Smooth muscle cell (in vitro differentiated cells): ENCODE data around the gene OR4C15. TPM values are rescaled to one million over a fixed set of nuclear protein-coding genes. Genes with fewer than 3 reads are reported as not detected.

Experiments used
- DNase-seq: peaks from one replicate; lab custom pipeline; 2025; ENCODE audit not compliant: unreplicated experiment; lab: John Stamatoyannopoulos, UW
- H2AFZ ChIP-seq: fragments of 200-600 bp; sonication (generic); 2 replicates; pipeline ENCODE4 v1.6.0; 2016; ENCODE audit warnings: antibody characterized with exemption, low read depth, mild to moderate bottlenecking
- H3F3A ChIP-seq: fragments of 200-600 bp; sonication (generic); 2 replicates; pipeline ENCODE4 v1.6.0; 2017; ENCODE audit warnings: antibody characterized with exemption, low read depth
- H3K27ac ChIP-seq: fragments of 200-600 bp; sonication (generic); 2 replicates; pipeline ENCODE4 v1.5.1; 2016; ENCODE audit warnings: low read depth, mild to moderate bottlenecking
- H3K27me3 ChIP-seq: fragments of 200-600 bp; sonication (generic); 2 replicates; pipeline ENCODE4 v1.6.1; 2016; ENCODE audit warnings: low read depth, mild to moderate bottlenecking
- H3K36me3 ChIP-seq: fragments of 200-600 bp; sonication (generic); 2 replicates; pipeline ENCODE4 v1.5.1; 2016; ENCODE audit warnings: low read depth
- H3K4me1 ChIP-seq: fragments of 200-600 bp; sonication (generic); 2 replicates; pipeline ENCODE4 v1.5.1; 2016; ENCODE audit warnings: low read depth
- H3K4me2 ChIP-seq: fragments of 200-600 bp; sonication (generic); 2 replicates; pipeline ENCODE4 v1.6.0; 2016; ENCODE audit warnings: mild to moderate bottlenecking
- H3K4me3 ChIP-seq: fragments of 200-600 bp; sonication (generic); 2 replicates; pipeline ENCODE4 v1.5.1; 2016; ENCODE audit warnings: mild to moderate bottlenecking
- H3K79me2 ChIP-seq: fragments of 200-600 bp; sonication (generic); 2 replicates; pipeline ENCODE4 v1.6.0; 2016; ENCODE audit warnings: low read depth, mild to moderate bottlenecking
- H3K9ac ChIP-seq: fragments of 200-600 bp; sonication (generic); 2 replicates; pipeline ENCODE4 v1.6.0; 2016; ENCODE audit warnings: low read depth
- H3K9me3 ChIP-seq: fragments of 200-600 bp; sonication (generic); replicated peaks from 2 replicates; pipeline ENCODE4 v1.5.1; 2016; ENCODE audit warnings: low read depth
- H4K20me1 ChIP-seq: fragments of 200-600 bp; sonication (generic); 2 replicates; pipeline ENCODE4 v1.6.0; 2016; ENCODE audit warnings: low read depth
- WGBS: methylation state at CpG from one replicate; pipeline ENCODE4 v1.1.7; 2016; ENCODE audit warnings: low lambda C conversion rate; 5-methylcytosine and 5-hydroxymethylcytosine counted together
- polyA plus RNA-seq: library from polyadenylated mRNA; unstranded; fragments of >200 nt; fragmentation: Nextera tagmentation; extraction: Ambion mirVana; gene quantifications from 2 replicates; pipeline ENCODE4 v1.2.1, GENCODE V29; 2016
- total RNA-seq: library from RNA; depleted of rRNA; stranded (reverse); fragments of >200 nt; gene quantifications from 2 replicates; pipeline ENCODE4 v1.2.3, GENCODE V29; 2014
- TF ChIP-seq, protein P1 (sequence below): fragments of 200-600 bp; sonication (generic); IDR thresholded peaks from 2 replicates; pipeline ENCODE4 v1.5.1; 2017; ENCODE audit warnings: borderline replicate concordance, mild to moderate bottlenecking, antibody characterized with exemption; ENCODE audit not compliant: insufficient read depth, poor library complexity, severe bottlenecking

The OR4C15 gene
- total RNA-seq = not detected in 2 replicates
- polyA plus RNA-seq = not detected in 2 replicates

DNA sequence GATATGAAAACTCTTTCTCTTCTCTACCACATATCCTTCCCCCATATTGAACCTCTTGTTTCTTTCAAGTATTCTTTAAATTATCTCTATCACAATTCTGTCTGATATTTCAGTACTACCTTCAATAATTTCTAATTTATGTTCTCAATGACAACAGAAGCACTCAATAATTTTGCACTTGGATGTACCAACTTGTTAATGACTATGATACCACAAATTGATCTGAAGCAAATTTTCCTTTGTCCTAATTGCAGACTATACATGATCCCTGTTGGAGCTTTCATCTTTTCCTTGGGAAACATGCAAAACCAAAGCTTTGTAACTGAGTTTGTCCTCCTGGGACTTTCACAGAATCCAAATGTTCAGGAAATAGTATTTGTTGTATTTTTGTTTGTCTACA is at the start of gene OR4C15:
Gene OR4C15, plus strand, starts transcription at position 301 of the 400 bp plus-strand sequence. Its CDS starts 0 bp downstream, at position 301.
- H3K4me2 ChIP-seq = no peak within 1 kb of the TSS
- no peaks in the 10 kb centered on the region for H3F3A ChIP-seq
- peaks cover 11% of the 10 kb centered on the region for H3K9me3 ChIP-seq
- no peaks in the 10 kb centered on the region for H4K20me1 ChIP-seq
- H3K27ac ChIP-seq = no peak within 1 kb of the TSS
- H3K4me1 ChIP-seq = no peaks in the 10 kb centered on the region
- H3K4me3 ChIP-seq = no peak within 1 kb of the TSS
- H3K9ac ChIP-seq = no peak within 1 kb of the TSS
- H3K36me3 ChIP-seq = no peaks in the 10 kb centered on the region
- no peaks in the 10 kb centered on the region for H3K27me3 ChIP-seq
- no peaks in the 10 kb centered on the region for H3K79me2 ChIP-seq
- H2AFZ ChIP-seq = no peak within 1 kb of the TSS
- DNase-seq = no peak
- TF ChIP-seq, protein P1, sequence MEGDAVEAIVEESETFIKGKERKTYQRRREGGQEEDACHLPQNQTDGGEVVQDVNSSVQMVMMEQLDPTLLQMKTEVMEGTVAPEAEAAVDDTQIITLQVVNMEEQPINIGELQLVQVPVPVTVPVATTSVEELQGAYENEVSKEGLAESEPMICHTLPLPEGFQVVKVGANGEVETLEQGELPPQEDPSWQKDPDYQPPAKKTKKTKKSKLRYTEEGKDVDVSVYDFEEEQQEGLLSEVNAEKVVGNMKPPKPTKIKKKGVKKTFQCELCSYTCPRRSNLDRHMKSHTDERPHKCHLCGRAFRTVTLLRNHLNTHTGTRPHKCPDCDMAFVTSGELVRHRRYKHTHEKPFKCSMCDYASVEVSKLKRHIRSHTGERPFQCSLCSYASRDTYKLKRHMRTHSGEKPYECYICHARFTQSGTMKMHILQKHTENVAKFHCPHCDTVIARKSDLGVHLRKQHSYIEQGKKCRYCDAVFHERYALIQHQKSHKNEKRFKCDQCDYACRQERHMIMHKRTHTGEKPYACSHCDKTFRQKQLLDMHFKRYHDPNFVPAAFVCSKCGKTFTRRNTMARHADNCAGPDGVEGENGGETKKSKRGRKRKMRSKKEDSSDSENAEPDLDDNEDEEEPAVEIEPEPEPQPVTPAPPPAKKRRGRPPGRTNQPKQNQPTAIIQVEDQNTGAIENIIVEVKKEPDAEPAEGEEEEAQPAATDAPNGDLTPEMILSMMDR = no peak

DNA sequence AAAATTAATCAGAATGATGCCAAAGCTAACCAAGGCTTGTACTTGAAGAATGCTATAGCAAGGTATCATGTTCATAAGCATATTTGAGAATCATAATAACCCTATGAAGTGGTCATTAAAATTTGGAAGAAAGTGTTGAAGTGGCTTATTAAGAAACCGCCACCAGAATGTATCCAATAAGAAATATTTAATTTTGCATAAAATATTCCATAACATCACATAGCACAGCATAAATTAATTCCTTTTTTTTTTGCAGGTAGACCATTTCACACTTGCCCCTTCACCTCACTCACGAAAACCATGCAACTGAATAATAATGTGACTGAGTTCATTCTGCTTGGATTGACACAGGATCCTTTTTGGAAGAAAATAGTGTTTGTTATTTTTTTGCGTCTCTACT is 17.6 kb downstream of the OR4C15 start, which contains the start of gene OR4C16:
Gene OR4C16, plus strand, starts transcription at position 301 of the 400 bp plus-strand sequence. Its CDS starts 0 bp downstream, at position 301.
- no peaks in the 10 kb centered on the region for H3K27me3 ChIP-seq
- H2AFZ ChIP-seq = no peak within 1 kb of the TSS
- H3K4me3 ChIP-seq = no peak within 1 kb of the TSS
- DNase-seq = no peak
- peaks cover 31% of the 10 kb centered on the region for H3K9me3 ChIP-seq
- no peaks in the 10 kb centered on the region for H3K4me1 ChIP-seq
- no peaks in the 10 kb centered on the region for H3K79me2 ChIP-seq
- TF ChIP-seq, protein P1 = no peak
- H3K36me3 ChIP-seq = no peaks in the 10 kb centered on the region
- no peak within 1 kb of the TSS for H3K4me2 ChIP-seq
- no peaks in the 10 kb centered on the region for H3F3A ChIP-seq
- no peak within 1 kb of the TSS for H3K9ac ChIP-seq
- no peaks in the 10 kb centered on the region for H4K20me1 ChIP-seq
- H3K27ac ChIP-seq = no peak within 1 kb of the TSS
- WGBS = 66% methylated on average over 3 of the region's 3 CpGs

DNA sequence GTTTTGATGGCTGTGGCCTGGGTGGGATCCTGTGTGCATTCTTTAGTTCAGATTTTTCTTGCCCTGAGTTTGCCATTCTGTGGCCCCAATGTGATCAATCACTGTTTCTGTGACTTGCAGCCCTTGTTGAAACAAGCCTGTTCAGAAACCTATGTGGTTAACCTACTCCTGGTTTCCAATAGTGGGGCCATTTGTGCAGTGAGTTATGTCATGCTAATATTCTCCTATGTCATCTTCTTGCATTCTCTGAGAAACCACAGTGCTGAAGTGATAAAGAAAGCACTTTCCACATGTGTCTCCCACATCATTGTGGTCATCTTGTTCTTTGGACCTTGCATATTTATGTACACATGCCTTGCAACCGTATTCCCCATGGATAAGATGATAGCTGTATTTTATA is 18.3 kb downstream of the OR4C15 start:
- no peaks in the 10 kb centered on the region for H3K27me3 ChIP-seq

More for the DNA sequence above, 18.3 kb downstream of the OR4C15 start:
- Histone ChIP-seq H3K36me3 (no peaks in the 10 kb centered on the region), H3K9me3 (peaks cover 31% of the 10 kb centered on the region), H3F3A (no peaks in the 10 kb centered on the region), H2AFZ (no peak overlapping the region), H3K9ac (no peak overlapping the region), H3K4me1 (no peaks in the 10 kb centered on the region), H3K4me2 (no peak overlapping the region), H3K79me2 (no peaks in the 10 kb centered on the region), H4K20me1 (no peaks in the 10 kb centered on the region), H3K27ac (no peak overlapping the region), H3K4me3 (no peak overlapping the region)
- TF ChIP-seq, protein P1 = no peak
- WGBS = 35% methylated on average over 1 of the region's 1 CpG
- DNase-seq = no peak

Other genes with a start within 250 kb of the OR4C15 start
- not detected in 2 replicates for gene OR4A16, start 211.3 kb upstream of the OR4C15 start, total RNA-seq
- gene OR4A16, start 211.3 kb upstream of the OR4C15 start, polyA plus RNA-seq = not detected in 2 replicates
- gene OR4A15, start 186.5 kb upstream of the OR4C15 start, total RNA-seq = not detected in 2 replicates
- gene OR4A15, start 186.5 kb upstream of the OR4C15 start, polyA plus RNA-seq = not detected in 2 replicates
- not detected in 2 replicates for gene OR4C16, start 17.7 kb downstream of the OR4C15 start, total RNA-seq
- gene OR4C16, start 17.7 kb downstream of the OR4C15 start, polyA plus RNA-seq = not detected in 2 replicates
- not detected in 2 replicates for gene OR4C11, start 53.2 kb downstream of the OR4C15 start, total RNA-seq
- not detected in 2 replicates for gene OR4C11, start 53.2 kb downstream of the OR4C15 start, polyA plus RNA-seq
- not detected in 2 replicates for gene OR4P4, start 80.6 kb downstream of the OR4C15 start, total RNA-seq
- not detected in 2 replicates for gene OR4P4, start 80.6 kb downstream of the OR4C15 start, polyA plus RNA-seq
- gene OR4S2, start 93.9 kb downstream of the OR4C15 start, total RNA-seq = not detected in 2 replicates
- not detected in 2 replicates for gene OR4S2, start 93.9 kb downstream of the OR4C15 start, polyA plus RNA-seq
- gene OR4C6, start 107.7 kb downstream of the OR4C15 start, total RNA-seq = not detected in 2 replicates
- gene OR4C6, start 107.7 kb downstream of the OR4C15 start, polyA plus RNA-seq = not detected in 2 replicates
- not detected in 2 replicates for gene OR5D13, start 219.0 kb downstream of the OR4C15 start, total RNA-seq
- not detected in 2 replicates for gene OR5D13, start 219.0 kb downstream of the OR4C15 start, polyA plus RNA-seq
- gene OR5D14, start 241.1 kb downstream of the OR4C15 start, total RNA-seq = not detected in 2 replicates
- gene OR5D14, start 241.1 kb downstream of the OR4C15 start, polyA plus RNA-seq = not detected in 2 replicates